ENCODE results near the gene LKAAEAR1.

DNA sequence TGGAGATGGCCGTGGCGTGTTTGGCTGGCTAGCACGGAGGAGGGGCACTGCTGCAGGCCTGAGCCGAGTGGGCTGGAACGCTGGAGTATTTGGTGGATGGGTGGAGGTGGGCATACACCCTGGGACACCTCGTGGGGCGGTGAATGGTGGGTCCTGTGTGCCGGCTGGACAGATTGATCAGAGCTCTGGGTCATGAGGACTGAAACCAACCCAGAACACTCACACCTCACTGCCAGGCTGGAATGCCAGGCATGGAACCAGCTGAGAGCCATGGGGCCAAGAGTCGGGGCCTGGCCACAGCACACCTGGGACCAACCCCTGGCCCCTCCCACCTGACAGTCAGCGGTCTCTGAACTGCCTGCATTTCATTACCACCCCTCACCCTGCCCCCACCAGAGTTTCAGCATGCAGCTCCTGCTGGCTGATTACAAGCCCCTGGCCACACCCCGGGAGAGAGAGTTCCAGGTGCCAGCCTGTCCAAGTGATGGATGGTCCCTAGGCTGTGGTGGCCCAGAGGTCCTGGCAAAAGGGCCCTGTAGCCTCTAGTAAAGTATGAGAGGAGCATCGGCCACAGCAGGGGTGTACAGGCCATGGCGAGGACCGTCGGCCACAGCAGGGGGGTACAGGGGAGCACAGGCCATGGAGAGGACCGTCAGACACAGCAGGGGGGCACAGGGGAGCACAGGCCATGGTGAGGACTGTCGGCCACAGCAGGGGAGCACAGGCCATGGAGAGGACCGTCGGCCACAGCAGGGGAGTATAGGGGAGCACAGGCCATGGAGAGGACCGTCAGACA is 19.9 kb upstream of the LKAAEAR1 start:
- TF ChIP-seq, protein P1, sequence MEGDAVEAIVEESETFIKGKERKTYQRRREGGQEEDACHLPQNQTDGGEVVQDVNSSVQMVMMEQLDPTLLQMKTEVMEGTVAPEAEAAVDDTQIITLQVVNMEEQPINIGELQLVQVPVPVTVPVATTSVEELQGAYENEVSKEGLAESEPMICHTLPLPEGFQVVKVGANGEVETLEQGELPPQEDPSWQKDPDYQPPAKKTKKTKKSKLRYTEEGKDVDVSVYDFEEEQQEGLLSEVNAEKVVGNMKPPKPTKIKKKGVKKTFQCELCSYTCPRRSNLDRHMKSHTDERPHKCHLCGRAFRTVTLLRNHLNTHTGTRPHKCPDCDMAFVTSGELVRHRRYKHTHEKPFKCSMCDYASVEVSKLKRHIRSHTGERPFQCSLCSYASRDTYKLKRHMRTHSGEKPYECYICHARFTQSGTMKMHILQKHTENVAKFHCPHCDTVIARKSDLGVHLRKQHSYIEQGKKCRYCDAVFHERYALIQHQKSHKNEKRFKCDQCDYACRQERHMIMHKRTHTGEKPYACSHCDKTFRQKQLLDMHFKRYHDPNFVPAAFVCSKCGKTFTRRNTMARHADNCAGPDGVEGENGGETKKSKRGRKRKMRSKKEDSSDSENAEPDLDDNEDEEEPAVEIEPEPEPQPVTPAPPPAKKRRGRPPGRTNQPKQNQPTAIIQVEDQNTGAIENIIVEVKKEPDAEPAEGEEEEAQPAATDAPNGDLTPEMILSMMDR (IDR thresholded peaks at IDR 0.05 in 4 of 5, conservative IDR thresholded peaks at IDR 0.05 in 1 of 5) = no peak
- TF ChIP-seq POLR2A (IDR thresholded peaks at IDR 0.05) = no peak
